ENCODE results near the gene NBEA. TPM values are rescaled to one million over a fixed set of nuclear protein-coding genes. Genes with fewer than 3 reads are reported as not detected.

The NBEA gene
- total and polyA plus RNA-seq, 3 experiments from 2014 or later = 0.14 to 0.24 (median 0.20) TPM

GRCh38 chr13:35468195-35468594, 526.1 kb downstream of the NBEA start:
- H3K36me3 ChIP-seq (ENCODE audit: insufficient read depth, low read length) = no peaks in the 10 kb centered on the region
- peaks cover 11 to 15% of the 10 kb centered on the region in 2 donors for H3K27me3 Mint-ChIP-seq
- H3K4me1 ChIP-seq (ENCODE audit: insufficient read depth, low read length) = no peaks in the 10 kb centered on the region
- POLR2A ChIA-PET = no interaction called here
- CTCF ChIA-PET = no interaction called here
- H3K4me3 Mint-ChIP-seq = no peak overlapping the region
- H3K9me3 Mint-ChIP-seq = peaks cover 14 to 39% (median 18%) of the 10 kb centered on the region in 5 donors
- H3K27ac Mint-ChIP-seq = no peak overlapping the region
- H3K36me3 Mint-ChIP-seq = peaks cover 0 to 14% (median 0%) of the 10 kb centered on the region in 3 donors
- H3K4me3 ChIP-seq (ENCODE audit: low read length) = no peak overlapping the region
- DNase-seq = no peak
- H3K9me3 ChIP-seq (ENCODE audit: low read length) = no peaks in the 10 kb centered on the region
- H3K27ac ChIP-seq (ENCODE audit: low read depth, low read length) = no peak overlapping the region
- peaks cover 0 to 1% (median 0%) of the 10 kb centered on the region in 3 donors for H3K4me1 Mint-ChIP-seq
- H3K27me3 ChIP-seq (ENCODE audit: insufficient read depth, low read length, poor library complexity, severe bottlenecking) = no peaks in the 10 kb centered on the region

- no peak for DNase-seq
- H3K4me3 Mint-ChIP-seq = no peak overlapping the region
- Histone ChIP-seq H3K9me3 (ENCODE audit: low read length) (no peaks in the 10 kb centered on the region), H3K4me3 (ENCODE audit: low read length) (no peak overlapping the region), H3K27me3 (ENCODE audit: insufficient read depth, low read length, poor library complexity, severe bottlenecking) (no peaks in the 10 kb centered on the region), H3K27ac (ENCODE audit: low read depth, low read length) (no peak overlapping the region), H3K4me1 (ENCODE audit: insufficient read depth, low read length) (no peaks in the 10 kb centered on the region), H3K36me3 (ENCODE audit: insufficient read depth, low read length) (no peaks in the 10 kb centered on the region)
- peaks cover 2 to 6% (median 3%) of the 10 kb centered on the region in 3 donors for H3K4me1 Mint-ChIP-seq
- peaks cover 21 to 24% of the 10 kb centered on the region in 2 donors for H3K27me3 Mint-ChIP-seq
- peaks cover 0 to 20% (median 0%) of the 10 kb centered on the region in 3 donors for H3K36me3 Mint-ChIP-seq
- ChIA-PET POLR2A (no interaction called here), CTCF (no interaction called here)
- peaks cover 14 to 49% (median 24%) of the 10 kb centered on the region in 5 donors for H3K9me3 Mint-ChIP-seq
- H3K27ac Mint-ChIP-seq = no peak overlapping the region
Measured at GRCh38 chr13:35469806-35470525, 527.9 kb downstream of the NBEA start.

DNA sequence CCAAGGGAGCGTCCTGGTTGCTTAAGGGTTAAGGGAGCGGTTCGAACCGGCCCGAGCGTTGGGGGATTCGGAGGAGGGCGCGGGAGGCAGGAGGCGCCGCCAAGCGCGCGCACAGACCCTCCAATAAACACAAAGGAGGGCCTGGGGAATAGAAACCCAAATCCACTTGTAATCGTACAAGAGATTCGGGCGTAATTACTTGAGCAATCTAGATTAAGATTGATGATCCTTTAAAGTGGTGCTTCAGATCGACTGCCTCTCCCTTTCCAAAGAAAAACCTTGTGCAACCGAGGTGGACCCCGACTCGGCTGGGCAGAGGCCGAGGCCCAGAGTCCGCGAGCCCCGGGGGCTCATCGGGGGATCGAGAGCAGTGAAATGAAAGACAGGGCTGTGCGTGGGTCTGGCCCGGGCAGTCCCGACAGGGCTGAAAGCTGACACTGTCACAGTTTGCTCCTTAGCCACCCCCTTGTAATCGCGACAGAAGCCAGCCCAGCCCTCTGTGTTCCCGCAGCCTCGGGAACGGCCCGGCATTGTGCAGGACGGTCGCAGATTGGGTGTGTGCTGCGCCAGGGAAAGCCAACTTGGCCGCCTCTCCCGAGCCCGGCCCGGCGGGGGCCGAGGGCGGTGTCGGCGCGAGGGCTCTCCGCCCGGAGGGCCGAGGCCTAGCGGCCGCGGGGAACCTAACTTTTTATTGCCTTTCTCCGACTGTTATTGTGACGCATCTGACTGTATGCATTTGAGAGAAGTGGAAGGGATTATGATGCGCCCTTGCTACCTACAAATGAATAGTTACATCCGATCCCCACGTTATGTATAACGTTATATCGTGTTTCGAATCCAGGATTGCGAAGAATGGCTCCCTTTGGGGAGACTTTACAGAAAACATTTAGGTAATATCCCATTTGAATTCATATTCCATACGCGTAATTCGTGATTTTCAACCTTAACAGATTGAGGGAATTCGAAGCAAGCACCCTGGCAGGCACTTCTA, 528.9 kb downstream of the NBEA start:
- POLR2A ChIA-PET = no interaction called here
- peaks cover 31 to 32% of the 10 kb centered on the region in 2 donors for H3K27me3 Mint-ChIP-seq
- Histone ChIP-seq H3K4me3 (ENCODE audit: low read length) (no peak overlapping the region), H3K36me3 (ENCODE audit: insufficient read depth, low read length) (no peaks in the 10 kb centered on the region), H3K9me3 (ENCODE audit: low read length) (no peaks in the 10 kb centered on the region), H3K27me3 (ENCODE audit: insufficient read depth, low read length, poor library complexity, severe bottlenecking) (peaks cover 9% of the 10 kb centered on the region), H3K4me1 (ENCODE audit: insufficient read depth, low read length) (peaks cover 8% of the 10 kb centered on the region), H3K27ac (ENCODE audit: low read depth, low read length) (no peak overlapping the region)
- peaks cover 4 to 9% (median 9%) of the 10 kb centered on the region in 3 donors for H3K4me1 Mint-ChIP-seq
- H3K4me3 Mint-ChIP-seq = no peak overlapping the region
- CTCF ChIA-PET = no interaction called here
- no peak overlapping the region for H3K27ac Mint-ChIP-seq
- no peak for DNase-seq
- peaks cover 0 to 21% (median 0%) of the 10 kb centered on the region in 3 donors for H3K36me3 Mint-ChIP-seq
- H3K9me3 Mint-ChIP-seq = peaks cover 14 to 52% (median 24%) of the 10 kb centered on the region in 5 donors

DNA sequence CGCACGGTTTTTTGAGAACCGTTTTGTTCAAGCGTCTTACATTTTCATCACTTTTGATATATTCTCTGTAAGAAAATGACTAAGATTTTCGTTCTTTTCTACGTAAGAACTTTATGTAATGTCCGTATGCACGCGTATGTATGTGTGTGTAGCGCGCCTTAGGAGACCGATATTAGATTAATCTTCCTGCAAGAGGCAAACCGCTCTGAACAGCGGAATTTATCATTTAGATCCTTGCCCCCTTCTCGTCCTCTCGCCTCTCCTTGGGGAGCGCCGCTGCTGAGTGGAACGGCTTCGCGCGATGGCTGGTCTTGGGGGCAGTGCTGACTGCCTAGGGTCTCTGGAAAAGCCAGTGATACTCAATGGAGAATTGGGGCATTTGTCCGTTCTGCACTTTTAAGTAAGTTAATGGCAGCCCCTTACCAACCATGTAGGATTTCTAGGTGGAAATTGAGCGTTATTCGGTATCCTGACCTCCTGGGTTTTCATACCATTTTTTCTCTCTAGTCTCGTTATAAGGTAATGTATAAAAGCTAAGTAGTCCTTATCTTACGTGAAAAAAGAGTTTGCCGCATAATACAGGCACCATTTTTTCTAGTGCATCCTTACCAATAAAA, 529.7 kb downstream of the NBEA start:
- POLR2A ChIA-PET = no interaction called here
- H3K27me3 Mint-ChIP-seq = peaks cover 38 to 40% of the 10 kb centered on the region in 2 donors

GRCh38 chr13:35472323-35472881, 530.3 kb downstream of the NBEA start:
- Mint-ChIP-seq H3K9me3 (peaks cover 18 to 65% (median 28%) of the 10 kb centered on the region in 5 donors), H3K4me1 (peaks cover 14 to 22% (median 14%) of the 10 kb centered on the region in 3 donors), H3K27me3 (peaks cover 38 to 45% of the 10 kb centered on the region in 2 donors), H3K36me3 (peaks cover 0 to 26% (median 0%) of the 10 kb centered on the region in 3 donors), H3K27ac (no peak overlapping the region), H3K4me3 (no peak overlapping the region)
- peaks cover 19% of the 10 kb centered on the region for H3K27me3 ChIP-seq (ENCODE audit: insufficient read depth, low read length, poor library complexity, severe bottlenecking)
- H3K36me3 ChIP-seq (ENCODE audit: insufficient read depth, low read length) = no peaks in the 10 kb centered on the region
- ChIA-PET POLR2A (no interaction called here), CTCF (no interaction called here)
- H3K27ac ChIP-seq (ENCODE audit: low read depth, low read length) = no peak overlapping the region
- DNase-seq = no peak
- no peaks in the 10 kb centered on the region for H3K9me3 ChIP-seq (ENCODE audit: low read length)
- no peak overlapping the region for H3K4me3 ChIP-seq (ENCODE audit: low read length)
- H3K4me1 ChIP-seq (ENCODE audit: insufficient read depth, low read length) = peaks cover 8% of the 10 kb centered on the region

More for the DNA sequence above, 529.7 kb downstream of the NBEA start:
- no peaks in the 10 kb centered on the region for H3K9me3 ChIP-seq (ENCODE audit: low read length)
- Mint-ChIP-seq H3K4me3 (no peak overlapping the region), H3K36me3 (peaks cover 0 to 21% (median 0%) of the 10 kb centered on the region in 3 donors), H3K9me3 (peaks cover 18 to 59% (median 24%) of the 10 kb centered on the region in 5 donors), H3K4me1 (peaks cover 11 to 18% (median 14%) of the 10 kb centered on the region in 3 donors), H3K27ac (no peak overlapping the region)
- no peak overlapping the region for H3K4me3 ChIP-seq (ENCODE audit: low read length)
- H3K4me1 ChIP-seq (ENCODE audit: insufficient read depth, low read length) = peaks cover 8% of the 10 kb centered on the region
- DNase-seq = no peak
- H3K27me3 ChIP-seq (ENCODE audit: insufficient read depth, low read length, poor library complexity, severe bottlenecking) = peaks cover 14% of the 10 kb centered on the region
- CTCF ChIA-PET = no interaction called here
- no peaks in the 10 kb centered on the region for H3K36me3 ChIP-seq (ENCODE audit: insufficient read depth, low read length)
- no peak overlapping the region for H3K27ac ChIP-seq (ENCODE audit: low read depth, low read length)

- peaks cover 18 to 67% (median 34%) of the 10 kb centered on the region in 5 donors for H3K9me3 Mint-ChIP-seq
- Histone ChIP-seq H3K27ac (ENCODE audit: low read depth, low read length) (no peak overlapping the region), H3K4me1 (ENCODE audit: insufficient read depth, low read length) (peaks cover 8% of the 10 kb centered on the region), H3K27me3 (ENCODE audit: insufficient read depth, low read length, poor library complexity, severe bottlenecking) (peaks cover 21% of the 10 kb centered on the region), H3K4me3 (ENCODE audit: low read length) (no peak overlapping the region), H3K36me3 (ENCODE audit: insufficient read depth, low read length) (no peaks in the 10 kb centered on the region), H3K9me3 (ENCODE audit: low read length) (no peaks in the 10 kb centered on the region)
- DNase-seq = no peak
- peaks cover 0 to 22% (median 0%) of the 10 kb centered on the region in 3 donors for H3K36me3 Mint-ChIP-seq
- no peak overlapping the region for H3K4me3 Mint-ChIP-seq
- ChIA-PET POLR2A (no interaction called here), CTCF (no interaction called here)
- no peak overlapping the region for H3K27ac Mint-ChIP-seq
- peaks cover 14 to 22% (median 14%) of the 10 kb centered on the region in 3 donors for H3K4me1 Mint-ChIP-seq
- H3K27me3 Mint-ChIP-seq = peaks cover 42 to 54% of the 10 kb centered on the region in 2 donors
Measured at GRCh38 chr13:35473206-35473775, 531.2 kb downstream of the NBEA start.

DNA sequence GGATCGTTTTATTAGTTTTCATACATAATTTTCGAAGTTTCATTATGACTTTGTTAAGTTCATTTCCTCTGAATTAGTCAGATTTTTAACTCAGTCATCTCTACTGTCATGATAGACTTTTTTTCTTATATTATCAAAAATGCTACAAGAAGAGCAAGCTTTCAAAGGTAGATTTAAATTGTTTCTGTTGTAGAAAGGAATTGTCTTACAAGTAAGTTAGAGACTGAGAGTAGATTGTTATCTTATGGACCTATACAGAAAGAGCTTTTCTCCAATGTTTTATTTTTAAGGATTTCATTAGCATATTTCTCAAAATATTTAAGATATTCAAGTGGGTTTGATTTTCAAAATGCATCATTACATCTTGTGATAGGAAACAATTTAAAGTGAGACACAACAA, 531.7 kb downstream of the NBEA start:
- Mint-ChIP-seq H3K4me3 (no peak overlapping the region), H3K4me1 (peaks cover 14 to 22% (median 14%) of the 10 kb centered on the region in 3 donors), H3K36me3 (peaks cover 0 to 19% (median 0%) of the 10 kb centered on the region in 3 donors), H3K27me3 (peaks cover 42 to 57% of the 10 kb centered on the region in 2 donors), H3K27ac (no peak overlapping the region), H3K9me3 (peaks cover 14 to 65% (median 31%) of the 10 kb centered on the region in 5 donors)
- CTCF ChIA-PET = no interaction called here
- no peaks in the 10 kb centered on the region for H3K9me3 ChIP-seq (ENCODE audit: low read length)
- H3K36me3 ChIP-seq (ENCODE audit: insufficient read depth, low read length) = no peaks in the 10 kb centered on the region
- POLR2A ChIA-PET = no interaction called here
- peaks cover 8% of the 10 kb centered on the region for H3K4me1 ChIP-seq (ENCODE audit: insufficient read depth, low read length)
- no peak overlapping the region for H3K27ac ChIP-seq (ENCODE audit: low read depth, low read length)
- DNase-seq = no peak
- no peak overlapping the region for H3K4me3 ChIP-seq (ENCODE audit: low read length)
- H3K27me3 ChIP-seq (ENCODE audit: insufficient read depth, low read length, poor library complexity, severe bottlenecking) = peaks cover 21% of the 10 kb centered on the region

All from CD8-positive, alpha-beta memory T cell (primary cell).